Peyer's patch (tissue), 4 donors: ENCODE measurements around the gene PEX1. TPM values are rescaled to one million over a fixed set of nuclear protein-coding genes. Genes with fewer than 3 reads are reported as not detected.

Experiments used
- DNase-seq, 3 donors: peaks; one replicate each; pipeline ENCODE4 v3.0.0-alpha.2; 2017 to 2019
- H3K27ac ChIP-seq, 4 donors: fragments of 200-600 bp; sonication (generic); one replicate each; pipeline ENCODE4 v1.5.1; 2016 to 2019
- H3K27me3 ChIP-seq, 2 donors: fragments of 200-600 bp; sonication (generic); one replicate each; pipeline ENCODE4 v1.5.1; 2019
- H3K36me3 ChIP-seq, 3 donors: fragments of 200-600 bp; sonication (generic); one replicate each; pipeline ENCODE4 v1.5.1; 2016 to 2019
- H3K4me1 ChIP-seq, 4 donors: fragments of 200-600 bp; sonication (generic); one replicate each; pipeline ENCODE4 v1.5.1; 2016 to 2019
- H3K4me3 ChIP-seq, 4 donors: fragments of 200-600 bp; sonication (generic); 1 replicate in 3 of 4; 2 replicates in 1 of 4; pipeline ENCODE4 v1.5.1; 2016 to 2019; ENCODE audit warnings: mild to moderate bottlenecking in 1 of 4
- H3K9me3 ChIP-seq, 4 donors: fragments of 200-600 bp; sonication (generic); one replicate each; pipeline ENCODE4 v1.5.1; 2016 to 2019; ENCODE audit warnings: mild to moderate bottlenecking in 1 of 4
- POLR2A ChIP-seq, 2 donors: fragments of 450-650 bp; IDR thresholded peaks; one replicate each; pipeline ENCODE4 v1.5.1; 2017; ENCODE audit warnings: antibody characterized with exemption in 2 of 2, mild to moderate bottlenecking in 2 of 2, moderate library complexity in 2 of 2
- total RNA-seq, 4 donors: library from RNA; depleted of rRNA; stranded (reverse); fragments of >200 nt; gene quantifications; one replicate each; pipeline ENCODE4 v1.1.0, GENCODE V29; 2016
- TF ChIP-seq, protein P1 (sequence below), 6 experiments: fragments of 450-650 bp in 4 of 6; fragments of 200-600 bp in 2 of 6; sonication (generic) in 1 of 6; IDR thresholded peaks; one replicate each; pipeline ENCODE4 v1.5.1; 2017 to 2019; ENCODE audit warnings: antibody characterized with exemption in 6 of 6, mild to moderate bottlenecking in 3 of 6, moderate library complexity in 1 of 6

The PEX1 gene
- total RNA-seq, 4 donors from 2014 or later, result 20.4 to 32.2 (median 24.4) TPM

DNA sequence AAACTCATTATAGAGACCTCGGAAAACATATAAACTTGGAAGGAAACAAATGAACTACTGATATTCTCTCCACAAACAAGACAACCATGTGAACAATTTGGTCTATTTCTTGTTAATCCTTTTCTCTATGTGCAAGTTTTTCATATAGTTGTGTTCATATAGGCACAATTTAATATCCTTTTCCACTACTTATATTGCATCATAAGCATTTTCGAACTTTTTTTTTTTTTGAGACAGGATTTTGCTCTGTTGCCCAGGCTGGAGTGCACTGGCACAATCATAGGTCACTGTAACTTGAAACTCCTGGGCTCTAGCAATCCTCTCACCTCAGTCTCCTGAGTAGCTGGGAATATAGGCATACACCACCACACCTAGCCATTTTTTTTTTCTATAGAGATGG lies 5.2 kb downstream of the PEX1 start:
- no peak overlapping the region for H3K27ac ChIP-seq
- H3K4me3 ChIP-seq, result no peak overlapping the region
- no peaks in the 10 kb centered on the region for H3K27me3 ChIP-seq
- peaks cover 0 to 5% (median 0%) of the 10 kb centered on the region in 3 donors for H3K36me3 ChIP-seq
- TF ChIP-seq POLR2A (IDR thresholded peaks at IDR 0.05), result no peak
- no peak for DNase-seq
- H3K4me1 ChIP-seq, result peaks cover 0 to 10% (median 3%) of the 10 kb centered on the region in 4 donors
- H3K9me3 ChIP-seq, result no peaks in the 10 kb centered on the region

DNA sequence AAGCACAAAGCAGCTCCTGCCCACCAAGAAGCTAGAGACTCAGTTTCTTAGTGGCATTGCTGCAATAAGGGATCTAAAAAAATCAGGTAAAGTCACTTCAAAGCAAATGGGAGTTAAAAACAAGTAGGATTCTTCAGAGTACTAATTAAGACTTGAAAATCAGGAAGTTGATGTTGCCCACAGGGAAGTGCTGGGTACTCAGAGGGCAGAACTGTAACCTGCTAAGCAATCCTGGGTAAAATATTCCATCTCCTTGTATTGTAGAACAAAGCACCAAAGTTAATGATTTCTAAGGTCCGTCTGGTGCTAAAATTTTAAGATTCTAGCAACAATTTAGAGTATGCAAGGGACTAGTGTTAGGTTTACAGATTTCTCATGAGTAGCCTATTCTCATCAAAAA lies 8.3 kb downstream of the PEX1 start:
- Histone ChIP-seq H3K4me3 (no peak overlapping the region), H3K4me1 (no peaks in the 10 kb centered on the region), H3K9me3 (no peaks in the 10 kb centered on the region), H3K36me3 (peaks cover 0 to 24% (median 0%) of the 10 kb centered on the region in 3 donors), H3K27ac (no peak overlapping the region), H3K27me3 (no peaks in the 10 kb centered on the region)
- TF ChIP-seq POLR2A (IDR thresholded peaks at IDR 0.05), result no peak
- TF ChIP-seq, protein P1, sequence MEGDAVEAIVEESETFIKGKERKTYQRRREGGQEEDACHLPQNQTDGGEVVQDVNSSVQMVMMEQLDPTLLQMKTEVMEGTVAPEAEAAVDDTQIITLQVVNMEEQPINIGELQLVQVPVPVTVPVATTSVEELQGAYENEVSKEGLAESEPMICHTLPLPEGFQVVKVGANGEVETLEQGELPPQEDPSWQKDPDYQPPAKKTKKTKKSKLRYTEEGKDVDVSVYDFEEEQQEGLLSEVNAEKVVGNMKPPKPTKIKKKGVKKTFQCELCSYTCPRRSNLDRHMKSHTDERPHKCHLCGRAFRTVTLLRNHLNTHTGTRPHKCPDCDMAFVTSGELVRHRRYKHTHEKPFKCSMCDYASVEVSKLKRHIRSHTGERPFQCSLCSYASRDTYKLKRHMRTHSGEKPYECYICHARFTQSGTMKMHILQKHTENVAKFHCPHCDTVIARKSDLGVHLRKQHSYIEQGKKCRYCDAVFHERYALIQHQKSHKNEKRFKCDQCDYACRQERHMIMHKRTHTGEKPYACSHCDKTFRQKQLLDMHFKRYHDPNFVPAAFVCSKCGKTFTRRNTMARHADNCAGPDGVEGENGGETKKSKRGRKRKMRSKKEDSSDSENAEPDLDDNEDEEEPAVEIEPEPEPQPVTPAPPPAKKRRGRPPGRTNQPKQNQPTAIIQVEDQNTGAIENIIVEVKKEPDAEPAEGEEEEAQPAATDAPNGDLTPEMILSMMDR (IDR thresholded peaks at IDR 0.05), result no peak
- DNase-seq, result no peak

DNA sequence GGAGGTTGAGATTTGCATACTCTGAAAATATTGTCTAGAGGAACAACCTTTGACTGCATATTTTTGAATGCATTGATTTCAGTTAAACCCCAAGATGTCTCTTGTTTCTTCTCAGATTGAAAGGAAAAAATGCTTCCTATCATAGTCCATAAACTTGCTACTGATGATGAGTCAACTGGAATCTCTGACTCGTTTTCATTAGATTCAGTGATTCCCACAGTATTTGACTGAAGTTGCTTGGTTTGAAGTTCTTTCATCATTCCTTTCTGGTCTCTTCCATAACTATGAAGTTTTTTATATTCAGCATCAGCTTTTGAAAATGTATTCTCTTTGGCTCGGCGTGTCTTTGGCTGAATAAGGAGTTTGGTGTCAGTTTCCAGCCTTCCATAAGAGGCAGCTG lies 10.7 kb downstream of the PEX1 start:
- Histone ChIP-seq H3K9me3 (no peaks in the 10 kb centered on the region), H3K4me1 (no peaks in the 10 kb centered on the region), H3K27me3 (no peaks in the 10 kb centered on the region), H3K36me3 (peaks cover 0 to 27% (median 0%) of the 10 kb centered on the region in 3 donors), H3K4me3 (no peak overlapping the region), H3K27ac (no peak overlapping the region)
- DNase-seq, result no peak
- TF ChIP-seq POLR2A (IDR thresholded peaks at IDR 0.05), result no peak
- TF ChIP-seq, protein P1 (IDR thresholded peaks at IDR 0.05), result no peak

DNA sequence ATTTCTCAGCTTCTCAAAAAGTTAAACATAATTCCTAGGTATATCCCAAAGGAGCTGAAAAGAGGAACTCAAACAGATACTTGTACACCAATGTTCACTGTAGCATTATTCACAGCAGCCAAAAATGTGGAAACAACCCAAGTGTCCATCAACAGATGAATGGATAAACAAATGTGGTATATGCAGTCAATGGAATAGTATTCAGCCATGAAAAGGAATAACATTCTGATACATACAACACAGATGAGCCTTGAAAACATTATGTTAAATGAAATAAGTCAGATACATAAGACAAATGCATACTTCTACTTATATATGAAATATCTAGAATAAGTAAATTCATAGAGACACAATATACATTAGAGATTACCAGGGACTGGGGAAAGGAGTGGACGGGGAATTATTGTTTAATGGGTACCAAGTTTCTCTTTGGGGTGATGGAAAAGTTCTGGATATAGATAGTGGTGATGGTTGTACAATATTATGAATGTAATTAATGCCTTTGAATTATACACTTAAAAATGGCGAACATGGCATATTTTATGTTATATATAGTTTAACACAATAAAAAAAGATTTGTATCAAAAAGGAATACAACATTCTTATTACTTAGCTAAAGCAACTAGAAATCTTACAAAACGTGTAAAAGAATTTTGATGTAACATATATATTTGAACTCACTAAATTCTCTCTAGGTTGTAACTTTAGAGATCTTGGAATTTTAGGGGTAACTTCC lies 15.0 kb downstream of the PEX1 start:
- no peak overlapping the region for H3K27ac ChIP-seq
- no peak for TF ChIP-seq POLR2A (IDR thresholded peaks at IDR 0.05)
- TF ChIP-seq, protein P1 (IDR thresholded peaks at IDR 0.05), result no peak
- DNase-seq, result no peak
- H3K27me3 ChIP-seq, result no peaks in the 10 kb centered on the region
- H3K9me3 ChIP-seq, result no peaks in the 10 kb centered on the region
- no peak overlapping the region for H3K4me3 ChIP-seq
- peaks cover 0 to 44% (median 0%) of the 10 kb centered on the region in 3 donors for H3K36me3 ChIP-seq
- H3K4me1 ChIP-seq, result no peaks in the 10 kb centered on the region

DNA sequence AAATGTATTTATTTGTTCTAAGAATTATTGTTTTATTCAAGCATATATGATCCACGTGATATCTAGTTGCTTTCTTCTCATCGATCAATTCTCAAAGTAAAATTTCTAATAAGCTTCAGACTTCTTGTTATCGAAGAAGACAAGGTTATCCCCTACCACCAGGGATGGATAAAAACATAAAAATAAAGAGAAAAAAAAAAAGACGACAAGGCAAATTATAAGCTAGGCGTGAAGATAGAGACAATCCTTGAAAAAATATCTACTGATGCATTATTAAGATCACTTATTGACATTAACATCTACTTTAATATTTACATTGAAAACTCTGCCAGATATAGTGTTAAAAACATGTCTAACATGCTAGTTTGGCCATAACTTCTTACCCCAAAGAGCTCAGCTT lies 19.4 kb downstream of the PEX1 start:
- no peak for TF ChIP-seq POLR2A (IDR thresholded peaks at IDR 0.05)
- TF ChIP-seq, protein P1 (IDR thresholded peaks at IDR 0.05), result no peak
- Histone ChIP-seq H3K4me3 (no peak overlapping the region), H3K27ac (no peak overlapping the region), H3K4me1 (no peaks in the 10 kb centered on the region), H3K9me3 (no peaks in the 10 kb centered on the region), H3K36me3 (peaks cover 0 to 64% (median 0%) of the 10 kb centered on the region in 3 donors), H3K27me3 (no peaks in the 10 kb centered on the region)
- no peak for DNase-seq

DNA sequence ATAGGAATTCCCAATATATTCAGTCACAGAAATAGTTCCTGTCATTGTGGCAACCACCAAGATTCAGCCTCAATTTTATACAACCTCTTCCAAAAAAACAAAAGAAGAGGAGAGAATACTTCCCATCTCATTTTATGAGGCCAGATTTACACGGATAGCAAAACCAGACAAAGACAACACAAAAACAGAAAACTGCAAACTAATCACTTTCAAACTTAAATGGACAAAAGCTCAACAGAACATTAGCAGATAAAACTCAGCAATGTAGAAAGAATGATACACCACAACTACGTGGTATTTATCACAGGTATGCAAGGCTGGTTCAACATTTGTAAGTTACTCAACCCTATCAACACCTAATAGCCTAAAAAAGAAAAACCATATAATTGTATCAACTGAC lies 22.0 kb downstream of the PEX1 start:
- Histone ChIP-seq H3K27ac (no peak overlapping the region), H3K27me3 (no peaks in the 10 kb centered on the region), H3K9me3 (no peaks in the 10 kb centered on the region), H3K36me3 (peaks cover 0 to 78% (median 0%) of the 10 kb centered on the region in 3 donors), H3K4me3 (no peak overlapping the region), H3K4me1 (no peaks in the 10 kb centered on the region)
- DNase-seq, result no peak
- TF ChIP-seq, protein P1 (IDR thresholded peaks at IDR 0.05), result no peak
- TF ChIP-seq POLR2A (IDR thresholded peaks at IDR 0.05), result no peak
